ENCODE results near the gene NEURL1B. TPM values are rescaled to one million over a fixed set of nuclear protein-coding genes. Genes with fewer than 3 reads are reported as not detected.

Gene NEURL1B
- polyA plus RNA-seq, 6 donors from 2014 or later, result not detected

DNA sequence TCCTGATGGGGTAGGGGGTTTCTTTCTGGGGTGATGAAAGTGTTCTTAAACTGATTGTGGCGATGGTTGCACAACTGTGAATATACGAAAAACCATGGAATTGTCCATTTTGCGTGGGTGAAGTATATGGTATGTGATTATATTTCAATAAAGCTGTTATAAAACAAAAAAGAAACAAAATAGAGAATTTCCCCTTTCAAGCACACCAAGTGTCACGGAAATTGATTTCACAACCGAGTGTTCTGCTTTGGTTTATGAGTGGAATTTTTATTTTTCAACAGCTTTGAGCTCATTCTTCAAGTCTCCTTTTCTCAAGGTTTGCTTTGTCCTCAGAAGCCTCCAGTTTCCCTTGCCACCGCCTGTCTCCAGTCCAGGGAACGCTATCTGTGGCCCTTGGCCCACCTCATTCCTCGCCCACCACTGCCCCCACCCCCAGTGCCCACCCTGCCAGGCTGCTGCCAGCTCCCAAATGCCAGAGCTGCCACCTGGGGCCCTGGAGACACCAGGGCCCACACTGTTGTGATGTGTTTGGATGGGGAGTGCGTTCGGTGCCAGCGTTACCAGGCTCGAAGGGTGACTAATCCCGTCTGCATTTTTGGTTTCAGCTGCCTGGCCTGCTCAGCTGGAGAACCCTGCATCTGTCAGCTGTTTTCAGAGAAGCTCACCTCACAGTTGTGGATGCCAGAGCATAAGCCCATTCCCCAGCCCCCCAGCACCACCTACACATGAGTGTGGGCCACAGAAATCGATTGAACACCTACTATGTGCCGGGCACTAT is 99.6 kb downstream of the NEURL1B start:
- Mint-ChIP-seq H3K4me1 (peaks cover 19 to 33% (median 22%) of the 10 kb centered on the region in 3 donors), H3K36me3 (no peaks in the 10 kb centered on the region), H3K9me3 (peaks cover 0 to 4% (median 0%) of the 10 kb centered on the region in 7 donors), H3K27ac (peak overlapping the region in 5 of 6 donors; percentile 24 to 92 (median 58)), H3K27me3 (no peaks in the 10 kb centered on the region), H3K4me3 (peak overlapping the region in 2 of 8 donors; percentile 41 to 71)
- ATAC-seq (ENCODE audit: low read depth in 2 of 2) (no peak), DNase-seq (no peak)

Other genes starting within 250 kb of the NEURL1B start
- not detected for gene SH3PXD2B, start 186.7 kb upstream of the NEURL1B start, polyA plus RNA-seq (ENCODE audit: low read depth in 6 of 6)
- 1,000 to 10,000 TPM; 1,129 to 3,568 (median 2,122) TPM for gene DUSP1, start 129.9 kb downstream of the NEURL1B start, polyA plus RNA-seq (ENCODE audit: low read depth in 6 of 6)
- 10 to 100 TPM; 53.2 to 86.1 (median 64.4) TPM for gene ERGIC1, start 193.0 kb downstream of the NEURL1B start, polyA plus RNA-seq (ENCODE audit: low read depth in 6 of 6)